Measurements from ENCODE around the gene WLS.

GRCh38 chr1:68087184-68087583, 145.1 kb downstream of the WLS start:
- TF ChIP-seq POLR2AphosphoS5 (IDR thresholded peaks at IDR 0.05) (no peak), CTCF (IDR thresholded peaks at IDR 0.05) (no peak), POLR2A (IDR thresholded peaks at IDR 0.05) (no peak), EP300 (IDR thresholded peaks at IDR 0.05) (no peak)
